Activated effector memory CD4-positive, alpha-beta T cell treated with Interleukin-2 at 50 U/mL for 16 hours (primary cell): Measurements from ENCODE around the gene COL4A2.

ENCODE experiments used
- DNase-seq: peaks from one replicate; pipeline ENCODE4 v3.0.0-alpha.2; 2020

COL4A2 gene

GRCh38 chr13:110503979-110504499 lies 197.0 kb downstream of the COL4A2 start:
- no peak for DNase-seq

DNA sequence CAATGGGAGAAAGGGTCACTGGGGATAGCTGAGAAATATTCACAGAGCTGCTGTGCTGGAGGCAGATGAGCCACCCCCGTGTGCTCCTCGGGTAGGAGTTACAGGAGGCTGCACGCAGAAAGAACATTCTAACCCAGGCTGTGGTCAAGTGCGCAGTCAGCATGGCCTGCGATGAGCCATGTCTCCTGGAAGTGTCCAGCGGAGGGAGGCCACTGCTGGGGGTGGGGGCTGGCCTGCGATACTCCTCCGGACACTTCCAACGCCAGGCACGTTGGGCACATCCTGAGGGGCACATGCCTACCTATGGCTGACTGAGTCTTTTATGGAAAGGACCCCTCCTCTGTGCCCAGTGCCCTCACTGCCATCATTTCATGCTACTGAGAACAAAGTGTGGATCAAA lies 198.5 kb downstream of the COL4A2 start:
- DNase-seq, result no peak

GRCh38 chr13:110506396-110506795 lies 199.3 kb downstream of the COL4A2 start:
- no peak for DNase-seq

DNA sequence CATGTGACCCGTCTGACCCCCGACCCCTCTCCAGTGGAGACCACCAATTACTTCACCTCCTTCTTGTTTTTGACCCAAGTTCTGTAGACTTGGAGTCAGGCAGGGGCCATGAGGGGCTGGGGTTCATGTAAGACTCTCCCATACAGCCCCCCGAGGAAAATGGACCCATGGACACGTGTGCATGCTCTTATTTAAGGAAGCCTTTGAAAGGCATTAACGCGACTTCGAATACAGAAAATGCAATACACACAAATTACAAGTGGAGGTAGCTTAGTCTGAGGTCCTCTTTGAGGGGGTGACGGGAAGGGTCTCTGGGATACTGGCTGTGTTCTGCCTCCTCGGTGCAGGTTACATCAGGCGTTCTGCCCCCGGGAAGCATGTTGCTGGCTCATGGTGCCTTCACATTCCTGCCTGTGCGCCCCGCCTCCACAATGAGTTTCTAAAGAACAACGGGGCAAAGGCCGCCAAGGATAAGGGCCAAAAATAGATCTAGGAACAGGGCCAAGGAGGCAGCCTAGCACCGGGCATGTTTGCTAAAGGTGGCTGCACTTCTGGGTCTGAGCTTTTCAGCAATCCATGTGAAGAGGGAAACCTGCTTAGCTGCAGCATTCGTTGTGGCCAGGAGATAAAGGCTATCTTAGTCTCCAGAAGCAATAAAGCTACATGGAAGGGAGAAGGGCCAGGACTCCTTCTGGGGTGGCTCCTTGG lies 199.9 kb downstream of the COL4A2 start:
- no peak for DNase-seq

GRCh38 chr13:110507678-110508381 lies 200.7 kb downstream of the COL4A2 start:
- DNase-seq, result no peak

DNA sequence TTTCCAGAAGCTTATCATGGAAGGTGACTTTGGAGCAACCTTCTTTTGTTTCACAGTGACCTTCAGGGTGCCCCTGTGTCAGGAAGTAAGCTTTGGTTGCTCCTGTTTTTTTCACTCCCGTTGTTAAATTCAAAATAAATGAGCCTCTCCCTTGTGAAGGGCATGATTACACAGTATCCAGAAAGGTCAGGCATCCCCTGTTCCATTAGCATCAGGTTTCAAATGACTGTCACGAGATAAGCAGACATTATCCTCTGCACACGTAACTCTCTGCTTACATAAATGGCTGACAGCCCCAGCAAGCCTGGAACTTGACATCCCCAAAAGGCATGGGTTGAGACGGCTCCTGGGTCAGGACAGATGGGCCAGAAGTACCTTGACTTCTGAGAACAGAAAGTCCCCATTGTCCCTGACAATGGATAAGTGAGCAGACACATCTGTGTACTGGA lies 202.4 kb downstream of the COL4A2 start:
- DNase-seq, result no peak

DNA sequence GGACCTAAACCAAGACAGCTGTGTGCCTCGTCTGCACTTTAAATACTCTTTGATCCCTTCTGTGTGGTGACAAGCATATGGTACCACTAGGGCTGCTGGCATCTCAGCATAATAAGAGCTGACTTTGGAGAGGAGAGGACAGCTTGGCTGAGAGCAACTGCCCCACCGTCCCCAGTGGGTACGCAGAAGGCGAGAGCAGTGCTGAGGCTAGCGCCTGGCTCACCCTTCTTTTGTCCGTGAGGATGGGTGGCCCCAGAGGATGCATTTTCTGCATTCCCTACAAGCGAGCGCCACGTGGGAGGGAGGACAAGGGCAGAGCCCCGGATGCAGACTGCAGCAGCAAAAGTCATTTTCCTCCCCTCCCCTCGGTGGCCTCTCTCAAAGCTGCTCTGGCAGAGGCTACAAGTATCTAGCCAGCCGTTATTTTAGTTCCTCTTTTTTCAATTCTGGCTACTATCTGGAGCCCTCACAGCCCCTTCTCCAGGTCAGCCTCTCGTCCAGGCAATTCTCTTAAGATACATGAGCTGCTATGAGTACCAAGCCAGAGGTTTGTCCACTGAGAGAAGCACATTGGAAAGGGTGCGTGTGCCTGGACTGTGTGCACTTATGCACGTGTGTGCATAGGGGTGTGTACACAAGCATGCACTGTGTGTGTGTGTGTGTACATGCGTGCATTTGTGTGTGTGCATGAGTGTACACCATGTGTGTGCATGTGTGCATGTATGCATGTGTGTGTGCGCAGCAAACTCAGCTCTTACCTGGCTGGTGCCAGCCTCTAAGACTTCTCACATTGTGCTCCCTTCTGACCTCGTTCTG lies 203.1 kb downstream of the COL4A2 start:
- DNase-seq, result no peak

- no peak for DNase-seq
These were observed 204.6 kb downstream of the COL4A2 start for GRCh38 chr13:110511509-110512181.

- no peak for DNase-seq
These were observed 205.2 kb downstream of the COL4A2 start for GRCh38 chr13:110512198-110512740.

- DNase-seq, result no peak
These were observed 209.4 kb downstream of the COL4A2 start for GRCh38 chr13:110516500-110516899.

GRCh38 chr13:110517505-110518225 lies 210.6 kb downstream of the COL4A2 start:
- no peak for DNase-seq

GRCh38 chr13:110518226-110518525 lies 211.1 kb downstream of the COL4A2 start:
- no peak for DNase-seq

DNA sequence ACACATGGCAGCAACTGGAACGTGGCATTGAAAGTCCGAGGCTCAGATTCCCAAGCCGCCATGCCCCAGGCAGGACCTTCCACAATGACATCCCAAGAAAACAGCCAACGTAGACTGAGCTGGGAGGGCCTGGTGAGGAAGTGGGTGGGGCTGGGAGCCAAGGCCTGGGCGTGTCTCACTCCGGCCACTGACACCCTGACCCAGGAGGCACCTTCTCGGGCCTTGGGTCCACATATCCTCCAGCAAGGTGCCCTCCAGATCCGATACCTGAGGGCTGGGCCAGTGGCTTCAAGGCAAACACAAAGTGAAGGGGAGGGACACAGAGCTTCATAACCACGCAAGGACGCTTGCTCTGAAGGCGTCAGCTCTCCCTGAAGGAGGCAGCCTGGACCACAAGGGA lies 211.5 kb downstream of the COL4A2 start:
- DNase-seq, result no peak

- no peak for DNase-seq
These were observed 212.0 kb downstream of the COL4A2 start for GRCh38 chr13:110519046-110519445.

DNA sequence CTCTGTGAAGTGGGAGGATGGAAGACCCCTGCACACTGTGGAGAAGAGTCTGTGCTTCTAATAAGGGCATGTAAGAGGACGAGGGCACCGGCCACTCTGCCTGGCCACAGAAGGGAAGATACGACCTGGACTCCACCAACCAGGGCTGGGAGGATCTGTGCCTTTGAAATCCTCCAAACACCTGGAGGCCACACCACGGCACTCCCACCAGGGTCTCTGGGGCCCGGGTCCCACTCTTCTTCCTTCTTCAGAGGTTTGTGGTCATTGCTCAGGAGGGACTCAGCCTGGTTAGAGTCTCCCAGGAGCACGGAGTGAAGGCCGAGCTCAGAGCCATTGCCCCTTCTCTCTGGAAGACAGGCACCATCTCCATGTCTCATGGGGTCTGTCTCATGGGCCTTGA lies 212.4 kb downstream of the COL4A2 start:
- no peak for DNase-seq

- no peak for DNase-seq
These were observed 213.6 kb downstream of the COL4A2 start for GRCh38 chr13:110520431-110521295.

- DNase-seq, result no peak
These were observed 214.2 kb downstream of the COL4A2 start for GRCh38 chr13:110521296-110521680.

- DNase-seq, result no peak
These were observed 214.9 kb downstream of the COL4A2 start for GRCh38 chr13:110521946-110522345.

- DNase-seq, result no peak
These were observed 215.6 kb downstream of the COL4A2 start for GRCh38 chr13:110522721-110523120.

- no peak for DNase-seq
These were observed 216.1 kb downstream of the COL4A2 start for GRCh38 chr13:110523180-110523579.
